Activated naive CD4-positive, alpha-beta T cell treated with anti-CD3 and anti-CD28 coated beads, Interleukin-2, amount 50 U/mL, for 72 hours (primary cell): ENCODE results near the gene PLA2G6. TPM values are rescaled to one million over a fixed set of nuclear protein-coding genes. Genes with fewer than 3 reads are reported as not detected.
"Not testable (repeated sequence)": the region's sequence is repeated elsewhere in the genome, so short reads cannot be mapped to it uniquely, and the experiment has no call there.

Source experiments
- ATAC-seq, 2 donors: fragments of 150-1000 bp; cut with Tn5 transposase; 2 replicates each; pipeline ENCODE4 v1.10.0; 2021; ENCODE audit warnings: mild to moderate bottlenecking in 2 of 2, moderate library complexity in 2 of 2
- DNase-seq, 2 donors: peaks; one replicate each; pipeline ENCODE4 v3.0.0; 2021 to 2022; ENCODE audit warnings: low spot score in 2 of 2
- H3K27ac Mint-ChIP-seq, 2 donors: one replicate each; pipeline ENCODE4 v1.8.0; 2022; ENCODE audit warnings: mild to moderate bottlenecking in 2 of 2, mixed read lengths in 2 of 2
- H3K36me3 Mint-ChIP-seq, 2 donors: one replicate each; pipeline ENCODE4 v1.8.0; 2022; ENCODE audit warnings: mixed read lengths in 2 of 2
- H3K9me3 Mint-ChIP-seq, 2 donors: one replicate each; pipeline ENCODE4 v1.8.0; 2022; ENCODE audit warnings: mixed read lengths in 2 of 2
- total RNA-seq, 2 donors: library from RNA; stranded (reverse); gene quantifications; one replicate each; pipeline ENCODE4 v1.2.3, GENCODE V29; 2022

The PLA2G6 gene
- total RNA-seq, 2 donors from 2014 or later: 74.3 to 75.7 TPM

DNA sequence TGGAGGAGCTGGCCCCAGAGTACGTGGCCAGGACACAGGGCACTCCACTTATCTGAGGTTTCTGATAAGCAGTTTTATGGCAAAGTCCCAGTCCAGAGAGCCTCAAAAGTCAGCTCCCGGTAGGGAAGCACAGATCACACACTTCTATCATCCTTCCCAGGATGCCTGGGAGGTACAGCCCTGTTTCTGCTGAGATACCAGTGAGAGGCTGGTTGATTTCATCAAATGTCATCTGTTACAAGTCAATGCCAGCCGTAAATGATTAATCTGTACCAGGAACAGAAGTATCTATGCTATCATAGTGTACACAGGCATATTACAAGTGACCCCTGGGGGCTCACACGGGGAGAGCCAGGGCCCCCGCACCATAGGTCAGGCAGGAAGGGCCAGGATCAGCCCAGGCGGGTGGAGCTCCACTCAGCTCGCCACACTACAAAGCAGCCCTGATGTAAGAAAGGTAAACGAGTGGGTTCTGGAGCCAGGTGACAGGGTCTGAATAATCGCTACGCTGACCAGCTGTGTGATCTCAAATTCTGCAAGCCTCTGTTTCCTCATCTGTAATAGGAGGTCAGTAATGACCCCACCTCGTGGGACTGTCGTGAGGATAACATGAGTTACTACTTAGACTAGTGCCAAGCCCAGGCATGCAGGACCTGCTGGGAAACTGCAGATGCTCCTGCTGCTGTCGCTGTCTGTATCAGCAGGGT lies 17.6 kb downstream of the PLA2G6 start:
- ATAC-seq (no peak), DNase-seq (peak in 1 of 2 donors; percentile 11)
- peaks cover 5 to 18% of the 10 kb centered on the region in 2 donors for H3K36me3 Mint-ChIP-seq
- no peaks in the 10 kb centered on the region for H3K9me3 Mint-ChIP-seq
- H3K27ac Mint-ChIP-seq: peak overlapping the region; percentile 9 to 63

DNA sequence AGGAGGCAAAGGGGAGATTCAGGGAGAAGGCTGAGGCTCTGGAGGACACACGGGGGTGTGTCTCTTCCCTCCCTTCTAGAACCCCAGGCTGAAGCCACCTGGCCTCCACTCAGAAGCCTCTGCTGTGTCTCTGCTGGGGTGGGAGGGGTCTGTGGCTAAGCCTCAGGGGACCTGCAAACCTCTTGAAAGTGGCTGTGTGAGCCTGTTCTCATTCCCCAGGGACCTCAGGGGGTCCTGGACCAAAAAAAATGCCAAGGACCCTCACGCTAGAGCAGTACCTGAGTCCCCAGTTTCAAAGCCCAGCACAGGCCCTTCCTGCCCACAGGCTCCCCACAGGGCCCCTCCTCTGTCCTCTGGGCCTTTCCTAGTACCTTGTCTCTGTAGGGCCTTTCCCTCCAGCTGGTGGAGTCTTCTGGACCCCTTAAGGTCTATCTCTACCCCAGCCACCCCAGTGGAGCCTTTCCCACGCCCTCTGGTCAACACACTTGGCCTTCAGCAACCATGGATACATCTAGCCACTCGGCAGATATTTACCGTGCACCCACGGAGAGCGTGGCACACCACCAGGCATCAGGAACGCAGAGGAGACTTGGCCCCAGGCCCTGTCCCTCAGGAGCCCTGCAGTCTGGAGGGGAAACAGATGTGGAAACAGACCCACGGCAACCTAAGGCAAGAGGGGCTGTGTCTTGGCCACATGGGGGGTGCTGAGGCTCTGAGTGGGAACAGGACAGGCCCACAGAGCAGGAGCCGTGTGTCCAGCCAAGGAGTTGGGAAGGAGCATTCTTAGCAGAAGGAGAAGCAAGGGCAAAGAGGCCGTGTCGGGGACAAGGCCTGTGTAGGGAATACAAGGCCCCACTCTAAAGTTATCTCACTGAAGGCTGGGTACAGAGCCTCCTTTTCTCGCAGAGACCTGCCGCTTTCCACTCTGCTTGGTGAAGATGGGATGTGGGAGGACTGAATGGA lies 18.5 kb downstream of the PLA2G6 start:
- H3K9me3 Mint-ChIP-seq: no peaks in the 10 kb centered on the region
- ATAC-seq: no peak
- peak overlapping the region; percentile 31 to 63 for H3K27ac Mint-ChIP-seq
- H3K36me3 Mint-ChIP-seq: peaks cover 5 to 18% of the 10 kb centered on the region in 2 donors
- peak in 1 of 2 donors; percentile 33 for DNase-seq

DNA sequence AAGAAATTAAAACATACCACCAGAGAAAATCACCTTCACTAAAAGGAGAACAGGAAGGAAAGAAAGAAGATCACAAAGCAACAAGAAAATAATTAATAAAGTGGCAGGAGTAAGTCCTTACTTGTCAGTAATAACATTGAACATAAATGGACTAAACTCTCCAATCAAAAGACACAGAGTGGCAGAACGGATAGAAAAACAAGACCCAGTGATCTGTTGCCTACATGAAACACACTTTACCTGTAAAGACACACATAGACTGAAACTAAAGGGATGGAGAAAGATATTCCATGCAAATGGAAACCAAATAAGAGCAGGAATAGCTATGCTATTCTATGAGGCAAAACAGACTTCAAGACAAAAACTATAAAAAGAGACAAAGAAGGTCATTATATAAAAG lies 25.9 kb downstream of the PLA2G6 start:
- Mint-ChIP-seq H3K27ac (no peak overlapping the region), H3K9me3 (no peaks in the 10 kb centered on the region), H3K36me3 (no peaks in the 10 kb centered on the region)
- DNase-seq (no peak), ATAC-seq (no peak)

GRCh38 chr22:38154563-38154915 lies 27.1 kb downstream of the PLA2G6 start:
- DNase-seq, ATAC-seq, H3K27ac Mint-ChIP-seq, H3K36me3 Mint-ChIP-seq, H3K9me3 Mint-ChIP-seq: not testable (repeated sequence)

DNA sequence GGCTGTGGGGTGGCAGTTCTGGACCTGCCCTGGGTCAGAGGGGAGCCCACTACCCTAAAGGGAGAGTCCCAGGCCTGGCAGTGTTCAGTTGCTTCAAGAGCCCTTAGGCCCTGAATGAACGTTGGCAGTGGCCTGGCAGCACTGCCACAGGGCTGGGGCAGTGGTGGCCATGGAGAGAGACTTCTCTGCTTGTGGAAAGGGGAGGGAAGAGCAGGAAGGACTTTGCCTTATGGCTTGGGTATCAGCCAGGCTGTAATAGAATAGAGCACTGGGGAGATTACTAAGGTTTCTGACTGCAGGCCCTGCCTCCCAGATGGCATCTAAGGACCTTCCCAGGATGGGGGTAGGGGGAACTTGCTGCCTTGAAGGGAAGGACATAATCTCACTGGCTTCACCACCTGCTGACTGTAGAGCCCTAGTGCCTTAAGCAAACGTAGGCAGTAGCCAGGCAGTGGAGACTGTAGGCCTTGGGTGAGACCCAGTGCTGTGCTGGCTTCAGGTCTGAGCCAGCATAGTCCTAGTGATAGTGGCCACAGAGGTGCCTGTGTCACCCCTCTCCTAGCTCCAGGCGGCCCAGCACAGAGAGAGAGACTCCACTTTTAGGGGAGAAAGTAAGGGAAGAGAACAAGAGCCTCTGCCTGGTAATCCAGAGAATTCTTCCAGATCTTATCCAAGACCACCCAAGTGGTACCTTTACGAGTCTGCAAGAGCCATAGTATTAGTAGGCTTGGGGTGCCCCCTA lies 27.6 kb downstream of the PLA2G6 start:
- no peak overlapping the region for H3K27ac Mint-ChIP-seq
- H3K9me3 Mint-ChIP-seq: no peaks in the 10 kb centered on the region
- peak in 1 of 2 donors; percentile 30 for DNase-seq
- H3K36me3 Mint-ChIP-seq: no peaks in the 10 kb centered on the region
- no peak for ATAC-seq

DNA sequence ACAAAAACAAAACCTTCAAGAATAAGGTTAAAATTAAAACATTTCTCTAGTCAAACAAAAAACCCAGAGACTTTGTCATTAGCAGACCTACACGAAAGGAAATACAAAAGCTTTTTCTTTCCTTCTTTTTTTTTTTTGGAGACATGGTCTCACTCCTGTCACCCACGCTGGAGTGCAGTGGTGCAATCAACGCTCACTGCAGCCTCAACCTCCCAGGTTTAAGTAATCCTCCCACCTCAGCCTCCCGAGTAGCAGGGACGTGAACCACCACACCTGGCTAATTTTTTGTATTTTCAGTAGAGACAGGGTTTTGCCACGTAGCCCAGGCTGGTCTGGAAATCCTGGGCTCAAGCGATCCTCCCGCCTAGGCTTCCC lies 30.5 kb downstream of the PLA2G6 start:
- ATAC-seq: no peak
- Mint-ChIP-seq H3K36me3 (peaks cover 0 to 7% of the 10 kb centered on the region in 2 donors), H3K9me3 (no peaks in the 10 kb centered on the region)

GRCh38 chr22:38148245-38148644 lies 33.4 kb downstream of the PLA2G6 start:
- H3K27ac Mint-ChIP-seq: peak overlapping the region in 1 of 2 donors; percentile 37

More for the DNA sequence above, 30.5 kb downstream of the PLA2G6 start:
- no peak for DNase-seq
- H3K27ac Mint-ChIP-seq: no peak overlapping the region

GRCh38 chr22:38146166-38146565 lies 35.5 kb downstream of the PLA2G6 start:
- not testable (repeated sequence) for H3K9me3 Mint-ChIP-seq, ATAC-seq, H3K27ac Mint-ChIP-seq
- peaks cover 0 to 11% of the 10 kb centered on the region in 2 donors for H3K36me3 Mint-ChIP-seq
- peak in 1 of 2 donors; percentile 13 for DNase-seq

More at GRCh38 chr22:38148245-38148644, 33.4 kb downstream of the PLA2G6 start:
- DNase-seq: peak in 1 of 2 donors; percentile 11
- peaks cover 0 to 10% of the 10 kb centered on the region in 2 donors for H3K36me3 Mint-ChIP-seq
- no peak for ATAC-seq
- no peaks in the 10 kb centered on the region for H3K9me3 Mint-ChIP-seq

- DNase-seq (peak in 1 of 2 donors; percentile 43), ATAC-seq (peak in 1 of 2 donors; percentile 20)
- peak overlapping the region in 1 of 2 donors; percentile 2 for H3K27ac Mint-ChIP-seq
- peaks cover 0 to 11% of the 10 kb centered on the region in 2 donors for H3K36me3 Mint-ChIP-seq
- no peaks in the 10 kb centered on the region for H3K9me3 Mint-ChIP-seq
These were observed 37.6 kb downstream of the PLA2G6 start for GRCh38 chr22:38144025-38144405.

DNA sequence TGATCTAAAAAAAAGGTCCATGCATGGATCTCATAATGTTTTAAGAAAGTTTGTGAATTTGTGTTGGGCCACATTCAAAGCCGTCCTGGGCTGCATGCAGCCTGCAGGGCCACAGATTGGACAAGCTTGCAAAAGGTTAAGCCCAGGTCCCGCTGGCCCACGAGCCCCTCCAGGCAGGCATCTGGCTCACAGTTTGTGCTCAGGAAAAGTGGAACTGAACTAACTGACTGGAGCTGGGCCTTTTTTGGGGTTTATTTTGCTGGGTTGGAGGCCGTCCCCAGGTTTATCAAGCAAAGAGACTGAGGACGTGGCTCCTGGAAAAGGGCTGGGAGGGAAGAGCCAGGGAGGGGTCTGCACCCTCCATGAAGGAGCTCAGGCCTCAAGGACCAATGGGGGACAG lies 39.0 kb downstream of the PLA2G6 start:
- DNase-seq (no peak), ATAC-seq (no peak)
- Mint-ChIP-seq H3K36me3 (peaks cover 0 to 4% of the 10 kb centered on the region in 2 donors), H3K9me3 (no peaks in the 10 kb centered on the region), H3K27ac (peak overlapping the region; percentile 55 to 57)

- Mint-ChIP-seq H3K9me3 (no peaks in the 10 kb centered on the region), H3K36me3 (peaks cover 0 to 4% of the 10 kb centered on the region in 2 donors), H3K27ac (no peak overlapping the region)
- ATAC-seq (no peak), DNase-seq (no peak)
These were observed 40.2 kb downstream of the PLA2G6 start for GRCh38 chr22:38141217-38141973.

DNA sequence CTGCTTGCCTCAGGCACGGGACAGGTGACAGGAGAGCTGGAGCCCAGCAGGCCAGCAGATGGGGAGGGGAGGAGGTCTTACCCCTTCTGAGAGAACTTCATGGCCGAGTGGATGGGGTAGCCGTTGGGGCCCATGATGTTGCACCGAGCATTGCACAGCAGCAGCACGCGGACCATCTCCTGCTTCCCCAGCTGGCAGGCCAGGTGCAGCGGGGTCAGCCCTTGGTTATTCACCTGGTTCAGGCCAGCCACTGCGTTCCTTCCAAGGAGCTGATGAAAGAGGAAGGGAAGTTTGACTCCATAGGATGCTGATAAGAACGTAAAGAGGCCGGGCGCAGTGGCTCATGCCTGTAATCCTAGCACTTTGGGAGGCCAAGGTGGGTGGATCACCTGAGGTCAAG lies 41.7 kb downstream of the PLA2G6 start:
- no peak for ATAC-seq
- no peak for DNase-seq
- Mint-ChIP-seq H3K9me3 (no peaks in the 10 kb centered on the region), H3K36me3 (peaks cover 0 to 4% of the 10 kb centered on the region in 2 donors), H3K27ac (peak overlapping the region in 1 of 2 donors; percentile 21)

DNA sequence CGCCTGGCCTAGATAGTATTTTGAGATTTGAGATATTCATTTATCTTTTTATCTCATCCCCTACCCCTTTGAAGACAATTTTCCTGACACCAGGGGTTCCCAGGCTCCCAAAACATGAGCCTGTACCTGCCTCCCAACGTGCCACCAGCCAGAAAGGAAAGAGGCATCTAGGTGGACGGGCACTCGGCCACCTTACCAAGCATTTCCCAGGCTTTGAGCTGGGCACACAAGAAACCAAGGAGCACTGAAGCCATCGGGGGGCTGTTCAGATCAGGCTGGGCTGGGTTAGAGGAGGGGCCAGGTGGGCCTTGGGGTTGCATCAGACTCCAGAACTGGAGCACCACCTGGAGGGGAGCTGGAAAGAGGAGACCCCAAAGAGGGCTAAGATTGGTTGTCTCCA lies 42.7 kb downstream of the PLA2G6 start:
- H3K36me3 Mint-ChIP-seq: peaks cover 0 to 4% of the 10 kb centered on the region in 2 donors
- DNase-seq (no peak), ATAC-seq (no peak)
- no peak overlapping the region for H3K27ac Mint-ChIP-seq
- no peaks in the 10 kb centered on the region for H3K9me3 Mint-ChIP-seq

DNA sequence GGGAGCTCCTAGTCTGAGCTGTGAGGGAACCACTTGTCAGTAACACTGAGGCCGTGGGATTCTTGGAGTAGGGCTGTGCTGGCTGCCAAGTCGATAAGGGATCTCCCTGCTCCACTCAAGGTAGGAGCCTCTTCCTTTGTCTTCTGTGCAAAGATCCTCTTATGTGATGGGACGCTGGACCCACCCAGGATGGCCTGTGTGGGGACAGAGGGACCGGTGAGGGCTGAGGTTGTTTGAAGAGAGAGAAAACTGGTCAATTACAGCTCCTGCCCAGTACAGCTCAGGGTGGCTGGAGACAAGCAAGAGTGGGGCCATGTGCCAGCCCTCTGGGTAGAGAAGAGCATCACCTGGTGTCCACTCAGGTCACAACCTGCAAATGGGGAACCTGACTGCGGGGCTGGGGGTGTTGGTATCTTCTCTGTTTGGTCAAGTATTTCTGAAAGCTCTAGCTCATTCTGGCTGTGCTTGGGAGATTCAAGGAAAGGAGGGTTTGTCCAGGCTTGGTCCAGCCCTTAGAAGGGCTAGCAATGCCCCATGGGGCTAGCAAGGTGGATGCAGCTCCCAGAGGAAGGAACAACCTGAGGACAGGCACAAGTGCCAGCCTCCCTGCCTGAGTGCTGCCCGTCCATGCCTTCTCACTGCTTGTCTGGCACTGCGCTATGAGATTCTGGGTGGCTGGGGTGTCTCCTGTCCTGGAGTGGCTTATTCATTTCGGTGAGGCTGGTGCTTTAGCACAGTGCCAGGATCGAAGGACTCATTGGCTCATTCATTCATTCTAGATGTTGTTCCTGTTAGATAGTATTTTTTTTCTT lies 43.5 kb downstream of the PLA2G6 start:
- peak overlapping the region in 1 of 2 donors; percentile 6 for H3K27ac Mint-ChIP-seq
- H3K36me3 Mint-ChIP-seq: no peaks in the 10 kb centered on the region
- ATAC-seq (no peak), DNase-seq (no peak)
- H3K9me3 Mint-ChIP-seq: no peaks in the 10 kb centered on the region

DNA sequence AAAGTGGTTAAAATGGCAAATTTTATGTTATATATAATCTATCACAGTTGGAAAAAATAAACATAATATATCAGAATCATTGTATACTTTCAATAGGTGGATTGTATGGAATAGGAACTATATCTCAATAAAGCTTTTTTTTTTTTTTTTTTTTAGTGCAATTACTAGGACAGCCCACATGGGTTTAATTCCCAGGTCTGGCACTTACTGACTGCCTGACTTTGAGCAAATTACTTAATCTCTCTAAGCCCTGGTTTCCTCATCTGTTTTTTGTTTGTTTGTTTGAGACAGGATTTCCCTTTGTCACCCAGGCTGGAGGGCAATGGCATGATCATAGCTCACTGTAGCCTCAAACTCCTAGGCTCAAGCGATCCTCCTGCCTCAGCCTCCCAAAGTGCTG lies 45.0 kb downstream of the PLA2G6 start:
- no peak for DNase-seq
- Mint-ChIP-seq H3K36me3 (no peaks in the 10 kb centered on the region), H3K9me3 (no peaks in the 10 kb centered on the region), H3K27ac (no peak overlapping the region)
- no peak for ATAC-seq
